ENCODE measurements around the gene CRTAC1. TPM values are rescaled to one million over a fixed set of nuclear protein-coding genes. Genes with fewer than 3 reads are reported as not detected.

Gene CRTAC1
- total RNA-seq, 1 experiment from 2014 or later, result 1.8 TPM

DNA sequence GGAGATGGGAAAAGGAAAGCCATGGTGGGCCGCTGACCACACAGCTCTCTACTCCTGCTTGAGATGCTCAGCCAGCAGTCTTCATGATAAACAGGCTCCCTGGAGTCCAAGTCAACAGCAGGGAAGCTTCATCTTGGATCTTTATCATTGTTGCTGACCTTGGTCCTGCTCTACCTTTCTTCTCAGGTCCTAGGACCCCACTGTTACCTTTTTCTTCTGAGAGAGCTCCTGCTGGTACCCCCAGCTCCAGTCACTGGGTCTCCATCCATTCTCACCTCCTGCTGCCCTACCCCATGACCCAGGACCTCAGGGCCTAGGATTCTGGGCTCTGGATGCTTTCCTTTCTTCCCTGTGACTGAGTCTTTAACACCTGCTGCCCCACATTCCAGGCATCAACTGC is 5.2 kb upstream of the CRTAC1 start:
- in situ Hi-C loops (cut with HindIII; ENCODE audit: low pct_unique_long_range_greater_than_20kb, low sequenced_read_pairs), result no loop called here
- no peak for DNase-seq (ENCODE audit: low read depth, low spot score)

DNA sequence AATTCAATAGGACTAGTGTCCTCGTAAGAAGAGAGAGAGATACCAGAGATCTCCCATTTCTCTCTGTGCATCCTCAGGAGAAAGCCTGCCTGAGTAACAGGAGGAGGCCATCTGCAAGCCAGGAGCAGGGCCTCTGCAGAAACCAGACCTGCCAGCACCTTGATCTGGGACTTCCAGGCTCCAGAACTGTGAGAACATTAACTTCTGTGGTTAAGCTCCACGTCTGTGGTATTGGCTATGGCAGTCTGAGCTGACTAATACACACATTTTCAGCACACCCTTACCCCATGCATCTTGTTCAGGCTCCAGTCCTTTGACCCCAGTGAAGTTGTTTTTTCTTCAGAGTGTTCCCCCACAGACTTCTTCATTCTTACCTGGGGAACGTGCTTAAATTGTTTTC is 3.1 kb upstream of the CRTAC1 start:
- DNase-seq (ENCODE audit: low read depth, low spot score), result no peak
- in situ Hi-C loops (cut with HindIII; ENCODE audit: low pct_unique_long_range_greater_than_20kb, low sequenced_read_pairs), result no loop called here

DNA sequence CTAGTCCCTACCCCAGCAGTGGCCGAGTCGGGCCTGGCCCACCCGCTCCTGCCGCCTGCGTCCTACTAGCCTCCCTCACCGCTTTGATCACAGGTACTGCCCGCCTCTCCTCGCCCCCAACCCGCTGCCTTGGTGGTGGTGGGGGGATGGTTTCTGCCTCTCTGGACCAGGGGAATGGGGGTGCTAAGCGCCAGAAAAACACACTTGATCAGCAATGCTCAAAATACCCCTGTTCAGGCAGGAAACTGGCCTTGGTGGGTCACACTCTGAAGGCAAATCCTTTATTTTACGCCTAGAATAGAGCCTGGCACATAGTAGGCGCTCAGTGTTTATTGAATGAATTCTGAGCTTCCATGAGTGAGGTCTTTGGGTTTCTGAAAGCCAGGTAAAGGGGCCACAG is 1.0 kb upstream of the CRTAC1 start:
- DNase-seq (ENCODE audit: low read depth, low spot score), result no peak

DNA sequence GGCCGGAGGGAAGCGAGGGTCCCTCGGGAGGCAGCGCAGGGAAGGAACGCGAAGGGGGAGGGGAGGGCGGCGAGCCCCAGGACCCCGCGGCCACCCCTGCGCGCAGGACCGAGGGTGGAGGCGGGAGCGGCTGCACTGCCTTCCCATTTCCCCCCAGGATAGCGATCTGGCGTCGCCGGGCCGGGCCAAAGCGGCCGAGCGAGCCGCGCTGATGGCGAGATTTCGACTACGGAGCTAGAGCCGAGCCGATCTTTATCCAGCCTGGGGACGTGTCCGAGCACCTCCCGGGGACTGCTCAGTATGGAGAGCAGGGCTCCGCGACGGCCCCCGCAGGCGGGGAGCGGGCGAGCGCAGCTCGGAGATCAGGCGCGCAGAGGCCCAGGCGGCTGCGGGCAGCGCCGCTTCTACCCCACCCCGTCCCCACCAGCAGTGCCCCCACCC is 590 bp upstream of the CRTAC1 start:
- DNase-seq (ENCODE audit: low read depth, low spot score), result no peak
- in situ Hi-C loops (cut with HindIII; ENCODE audit: low pct_unique_long_range_greater_than_20kb, low sequenced_read_pairs), result no loop called here

More for the DNA sequence above, 1.0 kb upstream of the CRTAC1 start:
- in situ Hi-C loops (cut with HindIII; ENCODE audit: low pct_unique_long_range_greater_than_20kb, low sequenced_read_pairs), result no loop called here

DNA sequence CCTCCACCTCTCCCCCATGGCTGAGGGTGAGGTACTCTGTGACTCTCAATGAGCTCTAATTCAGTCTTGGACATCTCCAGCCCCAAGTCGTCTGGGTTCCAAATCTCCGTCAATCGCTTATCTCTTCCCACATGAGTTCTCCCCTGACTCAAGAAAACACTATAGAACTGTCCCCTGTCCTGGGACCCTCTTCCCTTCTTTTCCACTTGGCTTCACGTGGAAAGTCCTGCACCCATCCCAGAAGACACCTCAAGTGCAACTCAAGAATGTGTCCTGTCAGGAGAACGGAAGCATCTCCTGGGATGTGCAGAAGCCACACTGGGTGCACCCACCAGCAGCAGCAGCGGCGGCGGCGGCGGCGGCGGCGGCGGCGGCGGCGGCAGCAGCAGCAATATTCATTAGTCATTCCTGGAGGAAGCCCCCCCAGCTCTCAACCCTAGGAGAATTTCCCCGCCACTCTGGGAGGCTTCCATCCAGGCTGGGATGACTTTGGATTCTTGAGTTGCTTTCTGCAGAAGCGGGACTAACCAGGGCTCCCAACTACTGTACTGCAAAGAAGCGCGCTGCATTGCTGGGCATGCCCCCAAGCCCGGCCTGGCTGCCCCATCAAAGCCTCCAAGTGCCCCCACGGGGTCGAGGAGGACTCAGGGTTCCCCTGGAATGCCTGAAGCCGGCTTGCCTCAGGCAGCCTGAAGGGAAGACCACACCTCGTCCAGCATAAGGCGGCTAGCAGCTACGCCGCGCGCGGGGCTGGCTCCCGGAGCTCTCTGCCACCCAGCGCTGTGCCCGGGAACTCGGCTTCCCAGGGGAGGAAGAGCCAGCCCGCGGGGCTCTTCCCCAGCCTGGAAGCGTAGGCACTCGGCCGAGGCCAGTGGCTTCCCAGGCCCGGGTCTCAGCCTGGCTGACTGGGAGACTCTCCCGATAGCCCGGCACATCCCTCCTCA is 1.0 kb downstream of the CRTAC1 start:
- in situ Hi-C loops (cut with HindIII; ENCODE audit: low pct_unique_long_range_greater_than_20kb, low sequenced_read_pairs), result no loop called here
- DNase-seq (ENCODE audit: low read depth, low spot score), result no peak

DNA sequence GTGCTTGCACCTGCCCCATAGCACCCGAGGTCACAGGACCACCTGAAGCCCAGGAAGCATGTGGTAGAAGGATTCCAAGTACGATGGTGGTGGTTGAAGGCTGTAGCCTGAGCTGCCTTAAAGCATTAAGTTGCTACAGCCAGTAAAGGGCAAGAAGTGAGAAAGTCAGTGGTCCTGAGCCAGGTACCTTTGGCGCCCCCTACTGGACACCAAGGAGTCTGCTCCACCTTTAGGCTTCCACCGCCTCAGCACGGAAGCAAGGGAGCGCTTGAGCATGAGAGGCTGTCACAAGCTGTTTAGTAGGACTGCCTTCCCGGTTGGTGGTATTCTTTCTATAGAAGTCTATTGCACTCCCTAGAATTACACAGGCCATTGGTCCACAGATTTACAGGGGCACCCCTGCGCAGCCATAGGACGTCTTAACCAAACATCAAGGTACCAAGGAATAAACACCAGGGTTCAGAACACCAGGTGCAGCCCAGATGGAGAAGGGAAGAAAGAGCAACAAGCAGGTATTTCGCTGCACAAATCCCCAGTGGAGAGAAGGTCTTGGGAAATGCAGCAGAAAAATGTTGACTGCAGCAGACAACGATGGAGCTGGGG is 2.2 kb downstream of the CRTAC1 start:
- DNase-seq (ENCODE audit: low read depth, low spot score), result peak; percentile 78
- in situ Hi-C loops (cut with HindIII; ENCODE audit: low pct_unique_long_range_greater_than_20kb, low sequenced_read_pairs), result no loop called here

DNA sequence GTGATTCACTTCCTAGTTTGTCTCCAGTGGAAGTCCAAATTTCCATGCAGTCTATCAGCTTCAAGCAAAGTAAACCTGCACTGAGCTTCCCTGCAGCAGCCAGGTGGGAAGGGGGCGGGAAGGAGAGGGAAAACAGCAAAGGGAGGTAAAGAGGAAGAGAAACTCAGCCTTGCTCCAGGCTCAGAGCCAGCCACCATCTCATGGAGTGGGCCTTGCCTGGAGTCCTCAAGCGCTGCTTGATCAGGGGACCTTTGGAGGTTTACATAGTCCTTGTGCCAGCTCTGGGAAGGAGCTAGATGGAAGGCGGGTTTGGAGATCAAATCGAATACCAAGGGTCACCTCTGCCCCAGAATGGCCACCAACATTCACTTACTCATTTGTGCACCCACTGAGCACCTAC is 7.4 kb downstream of the CRTAC1 start:
- DNase-seq (ENCODE audit: low read depth, low spot score), result no peak
- in situ Hi-C loops (cut with HindIII; ENCODE audit: low pct_unique_long_range_greater_than_20kb, low sequenced_read_pairs), result no loop called here

DNA sequence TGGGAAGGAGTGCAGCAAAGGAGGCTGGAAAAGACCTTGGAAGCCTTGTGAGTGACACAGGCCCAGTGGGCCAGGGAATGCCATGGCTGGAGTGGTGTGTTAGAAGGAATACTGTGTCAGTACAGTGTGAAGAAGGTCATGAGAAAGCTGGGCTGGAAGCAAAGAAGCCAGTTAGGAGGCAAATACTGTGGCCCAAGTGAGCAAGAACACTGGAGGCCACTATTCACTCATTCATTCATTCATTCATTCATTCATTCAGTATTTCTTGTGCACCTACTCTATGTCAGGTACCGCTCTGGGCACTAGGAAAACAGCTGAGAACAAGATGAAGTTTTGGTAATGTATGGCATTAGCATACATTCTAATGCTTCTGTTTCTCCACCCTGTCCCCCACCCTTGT is 9.6 kb downstream of the CRTAC1 start:
- DNase-seq (ENCODE audit: low read depth, low spot score), result no peak
- in situ Hi-C loops (cut with HindIII; ENCODE audit: low pct_unique_long_range_greater_than_20kb, low sequenced_read_pairs), result no loop called here

DNA sequence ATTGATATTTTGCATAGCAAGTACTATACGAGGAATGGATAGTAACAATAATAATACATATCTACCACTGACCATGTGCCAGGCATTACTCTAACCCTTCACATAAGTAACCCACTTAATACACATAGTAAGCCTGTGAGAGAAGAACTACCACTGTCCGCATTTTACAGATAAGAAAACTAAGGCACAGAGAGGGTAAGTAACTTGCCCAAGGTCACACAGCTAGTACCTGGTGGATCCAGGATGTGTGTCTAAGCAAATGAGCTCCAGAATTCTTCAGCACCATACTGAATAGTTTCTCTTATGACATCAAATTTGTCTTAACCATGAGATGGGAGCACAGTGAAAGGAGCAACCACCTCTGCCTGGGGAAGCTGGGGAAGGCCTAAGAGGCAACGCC is 10.2 kb downstream of the CRTAC1 start:
- in situ Hi-C loops (cut with HindIII; ENCODE audit: low pct_unique_long_range_greater_than_20kb, low sequenced_read_pairs), result no loop called here
- no peak for DNase-seq (ENCODE audit: low read depth, low spot score)

DNA sequence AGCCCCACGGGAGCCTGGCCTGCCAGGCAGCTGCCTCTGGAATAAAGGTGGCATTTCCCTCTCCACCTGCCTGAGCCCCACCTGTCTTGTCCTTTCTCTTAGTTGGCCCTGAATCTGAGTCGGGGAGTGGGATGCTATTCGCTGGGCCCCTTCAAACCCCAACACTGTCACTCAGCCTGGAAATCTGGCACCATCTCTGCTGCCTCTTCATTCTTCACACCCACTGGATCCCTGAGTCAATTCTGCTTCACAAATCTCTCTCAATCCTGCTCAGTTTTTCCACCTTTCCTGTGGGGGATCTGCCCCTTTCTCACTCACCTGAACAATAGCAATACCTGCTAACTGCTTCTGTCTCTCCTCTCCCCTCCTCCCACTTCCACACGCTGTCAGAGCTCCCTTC is 10.6 kb downstream of the CRTAC1 start:
- DNase-seq (ENCODE audit: low read depth, low spot score), result no peak
- in situ Hi-C loops (cut with HindIII; ENCODE audit: low pct_unique_long_range_greater_than_20kb, low sequenced_read_pairs), result no loop called here

DNA sequence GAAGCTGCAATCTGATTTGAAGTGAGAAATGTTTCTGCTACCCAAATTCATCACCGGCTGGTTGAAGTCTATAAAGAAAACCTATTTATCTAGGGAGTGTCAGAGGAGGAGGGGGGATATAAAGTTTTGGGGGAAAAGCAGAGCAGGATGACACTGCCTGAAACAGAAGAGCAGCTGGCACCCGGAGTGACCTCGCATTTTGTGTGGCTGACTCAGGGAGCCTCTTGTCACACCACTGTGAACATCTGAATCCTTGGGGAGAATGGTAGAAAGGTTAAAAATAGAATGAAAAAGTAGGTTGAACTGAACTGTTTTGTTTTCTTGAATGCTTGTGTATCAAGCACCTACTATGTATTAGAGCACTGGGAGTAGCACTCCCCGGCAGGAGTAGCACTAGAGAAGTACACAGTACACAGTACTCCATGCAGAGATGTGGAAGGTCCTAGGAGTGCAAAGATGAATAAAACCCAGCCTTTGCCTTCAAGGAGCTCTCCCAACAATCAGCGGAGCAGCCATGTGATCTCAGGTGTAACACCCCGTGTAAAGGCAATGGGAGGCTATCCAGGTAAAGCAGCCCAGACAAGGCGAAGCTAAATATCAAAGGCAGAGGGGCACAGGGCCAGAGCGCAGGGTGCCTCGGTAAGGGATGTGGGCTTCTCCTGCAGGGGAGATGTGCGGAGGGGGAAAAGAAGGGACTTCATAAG is 13.5 kb downstream of the CRTAC1 start:
- DNase-seq (ENCODE audit: low read depth, low spot score), result no peak
- in situ Hi-C loops (cut with HindIII; ENCODE audit: low pct_unique_long_range_greater_than_20kb, low sequenced_read_pairs), result no loop called here

DNA sequence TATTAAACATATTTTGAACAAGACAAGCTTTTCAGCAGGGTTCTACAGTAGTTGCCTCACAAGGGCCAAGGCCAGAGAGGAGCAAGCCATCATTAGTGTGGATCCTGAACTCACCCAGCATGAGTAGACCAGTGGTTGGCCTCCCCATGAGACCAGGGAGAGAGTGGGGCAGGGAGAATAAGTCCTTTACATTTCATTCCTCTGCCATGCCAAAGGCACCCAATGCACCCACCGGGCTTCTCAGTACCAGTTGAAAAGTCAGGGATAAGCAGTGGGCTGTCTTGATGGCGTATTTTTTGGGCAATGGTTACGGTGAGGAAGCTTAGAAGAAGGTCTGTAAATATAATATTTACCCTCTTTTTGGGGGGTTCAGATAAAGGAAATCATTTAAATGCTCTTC is 16.6 kb downstream of the CRTAC1 start:
- DNase-seq (ENCODE audit: low read depth, low spot score), result no peak
- in situ Hi-C loops (cut with HindIII; ENCODE audit: low pct_unique_long_range_greater_than_20kb, low sequenced_read_pairs), result no loop called here

DNA sequence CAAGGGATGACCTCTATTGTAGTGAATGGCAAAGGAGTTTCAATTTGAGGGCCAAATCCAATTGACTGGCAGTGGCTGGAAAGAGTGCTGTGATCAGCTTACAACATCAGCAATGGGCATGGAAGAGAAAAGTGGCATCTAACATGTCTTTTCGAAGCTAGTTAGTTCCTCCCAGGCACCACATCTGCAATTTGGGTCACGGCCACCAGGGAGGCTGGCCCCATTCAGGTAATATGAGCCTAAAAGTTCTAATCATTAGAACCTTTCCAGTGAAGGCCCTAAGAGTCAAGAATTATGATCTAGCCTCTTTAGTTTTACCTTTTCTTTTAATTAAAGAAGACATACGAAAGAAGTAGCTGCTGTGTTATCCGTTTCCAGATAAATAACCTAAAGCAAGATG is 17.3 kb downstream of the CRTAC1 start:
- in situ Hi-C loops (cut with HindIII; ENCODE audit: low pct_unique_long_range_greater_than_20kb, low sequenced_read_pairs), result no loop called here
- no peak for DNase-seq (ENCODE audit: low read depth, low spot score)

DNA sequence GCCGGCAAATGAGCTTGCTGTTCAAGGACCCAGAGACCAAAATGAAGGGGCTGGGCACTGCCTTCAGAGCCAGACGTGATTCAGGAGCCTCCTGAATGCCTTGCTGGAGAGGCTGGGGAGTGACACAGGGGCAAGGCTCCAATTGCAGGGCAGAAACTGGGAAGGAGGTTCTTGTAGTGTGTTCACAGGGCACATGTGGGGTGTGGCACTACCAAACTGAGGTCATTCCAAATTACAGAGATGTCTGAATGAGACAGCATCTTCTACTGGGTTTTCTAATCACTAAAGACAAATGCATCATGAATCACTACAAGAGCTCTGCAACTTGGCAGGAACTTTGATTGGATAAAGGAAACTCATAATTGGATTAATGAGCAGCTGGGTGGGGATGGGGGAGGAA is 17.8 kb downstream of the CRTAC1 start:
- DNase-seq (ENCODE audit: low read depth, low spot score), result no peak
- in situ Hi-C loops (cut with HindIII; ENCODE audit: low pct_unique_long_range_greater_than_20kb, low sequenced_read_pairs), result no loop called here

DNA sequence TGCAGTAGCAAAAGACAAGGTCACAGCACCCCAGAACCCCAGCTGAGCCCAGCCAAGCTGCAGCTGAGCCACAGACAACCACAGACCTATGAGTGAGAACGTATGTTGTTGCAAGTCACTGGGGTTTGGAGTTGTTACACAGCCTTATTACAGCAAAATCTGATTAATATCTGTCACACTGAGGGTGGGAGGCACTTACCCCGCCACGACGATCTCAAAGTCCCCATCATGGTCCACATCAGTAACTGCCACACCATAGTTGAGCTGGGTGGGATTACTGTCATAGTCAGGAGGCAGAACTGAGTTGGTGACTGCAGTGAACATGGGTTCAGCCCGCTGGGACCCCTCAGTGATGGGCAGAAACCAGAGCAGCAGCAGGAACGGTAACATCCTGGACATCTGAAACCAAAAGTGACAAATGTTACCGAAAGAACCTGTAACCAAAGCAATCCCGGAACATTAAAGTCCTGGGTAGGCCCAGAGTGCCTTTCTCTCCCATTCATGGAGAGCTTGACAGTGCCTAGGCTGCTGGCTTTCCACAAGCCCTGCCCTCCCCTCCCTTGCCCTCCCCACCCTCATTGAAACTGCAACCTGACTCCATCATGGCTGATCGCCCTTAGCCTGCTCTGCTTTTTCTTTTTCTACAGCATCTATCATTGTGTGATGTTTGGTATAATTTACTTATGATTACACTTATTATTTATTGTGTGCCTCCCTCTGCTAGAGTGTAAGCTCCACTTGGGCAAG is 19.3 kb downstream of the CRTAC1 start:
- in situ Hi-C loops (cut with HindIII; ENCODE audit: low pct_unique_long_range_greater_than_20kb, low sequenced_read_pairs), result no loop called here
- DNase-seq (ENCODE audit: low read depth, low spot score), result no peak

DNA sequence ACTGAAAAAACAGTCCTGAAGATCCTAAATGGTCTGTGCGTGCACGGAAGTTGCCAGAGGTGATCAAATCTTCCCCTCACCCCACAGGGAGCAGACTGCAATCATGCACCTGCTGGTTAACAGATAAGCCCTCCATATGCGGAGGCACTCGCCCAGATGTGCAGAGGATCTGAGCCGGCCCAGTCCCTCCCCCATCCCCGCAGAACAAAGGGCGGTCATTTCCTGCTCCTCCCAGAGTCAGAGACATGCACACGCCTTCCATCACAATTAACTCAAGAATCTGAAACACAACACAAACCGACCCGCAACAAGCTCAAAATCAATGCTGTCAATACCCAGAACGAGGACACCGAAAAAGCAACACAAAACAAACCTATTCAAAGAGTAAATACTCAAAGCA is 24.2 kb downstream of the CRTAC1 start:
- in situ Hi-C loops (cut with HindIII; ENCODE audit: low pct_unique_long_range_greater_than_20kb, low sequenced_read_pairs), result no loop called here
- DNase-seq (ENCODE audit: low read depth, low spot score), result no peak

DNA sequence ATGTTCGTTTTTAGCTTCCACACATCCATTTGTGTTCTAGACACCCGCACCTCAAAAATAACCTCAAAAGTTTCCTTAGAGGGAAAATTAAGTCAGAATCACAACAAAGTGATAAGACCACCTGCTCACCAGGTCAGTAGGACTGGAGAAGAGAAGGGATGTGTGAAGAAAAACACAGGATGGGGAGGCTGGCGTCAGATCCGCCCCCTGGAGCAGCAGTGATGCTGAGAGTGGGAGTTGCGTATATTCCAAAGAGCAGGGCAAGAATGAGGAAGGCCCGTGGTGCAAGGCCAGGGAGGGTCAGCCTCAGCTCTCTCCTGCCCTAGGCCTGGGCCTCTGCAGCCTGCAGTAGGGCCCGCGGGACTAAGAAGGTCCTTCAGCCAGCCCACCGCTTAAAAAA is 28.7 kb downstream of the CRTAC1 start:
- in situ Hi-C loops (cut with HindIII; ENCODE audit: low pct_unique_long_range_greater_than_20kb, low sequenced_read_pairs), result no loop called here
- DNase-seq (ENCODE audit: low read depth, low spot score), result no peak

DNA sequence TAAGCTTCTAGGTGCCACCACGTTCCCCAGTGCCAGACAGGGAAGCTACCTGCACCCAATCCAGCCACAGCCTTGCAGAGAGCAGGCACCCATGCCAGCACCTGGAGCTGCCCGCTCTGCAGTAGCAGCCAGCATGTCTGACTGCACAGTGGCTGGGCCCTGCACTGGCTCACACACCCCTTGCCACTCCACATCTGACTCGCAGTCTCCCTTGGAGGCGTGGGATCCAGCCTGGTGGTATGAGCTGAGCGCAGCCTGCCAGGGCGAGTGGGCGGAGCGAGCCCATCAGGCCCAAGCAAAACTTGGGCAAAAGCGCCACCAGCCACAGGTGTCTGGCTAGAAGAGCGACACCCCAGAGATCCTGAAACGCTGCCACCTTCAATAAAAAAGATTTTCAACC is 30.1 kb downstream of the CRTAC1 start:
- DNase-seq (ENCODE audit: low read depth, low spot score), result no peak
- in situ Hi-C loops (cut with HindIII; ENCODE audit: low pct_unique_long_range_greater_than_20kb, low sequenced_read_pairs), result no loop called here

Measured in SK-MEL-5 (cell line).